OCI-LY7 (cell line): ENCODE measurements around the gene PEX7. TPM values are rescaled to one million over a fixed set of nuclear protein-coding genes. Genes with fewer than 3 reads are reported as not detected.
A peak's percentile ranks its signal among the peaks of the same experiment; 100 is the strongest.

Experiments used
- BruUV-seq: library from RNA; stranded (reverse); fragments of 400-500 nt; replicated peaks from 2 replicates; lab custom pipeline; 2021; lab: Mats Ljungman, UMichigan
- CTCF ChIA-PET: fragments of 300-600 bp; sonication (Branson Sonifier 250); formaldehyde crosslinking; loops from one replicate; lab custom pipeline; 2022; ENCODE audit warnings: antibody characterized with exemption; ENCODE audit not compliant: unreplicated experiment; lab: Charles Lee
- POLR2A ChIA-PET: fragments of 300-600 bp; sonication (Branson Sonifier 250); formaldehyde crosslinking; loops from one replicate; lab custom pipeline; 2022; ENCODE audit warnings: antibody characterized with exemption; lab: Charles Lee
- DNase-seq: peaks from one replicate; pipeline ENCODE4 v3.0.0-alpha.2; 2015; ENCODE audit warnings: low spot score
- H2AFZ ChIP-seq: fragments of 200-600 bp; sonication (generic), shearing (Covaris generic); 2 replicates; pipeline ENCODE4 v1.6.1; 2014; ENCODE audit warnings: mild to moderate bottlenecking, antibody characterized with exemption, low read length, moderate library complexity
- H3K27ac ChIP-seq: fragments of 200-600 bp; sonication (generic); 2 replicates; pipeline ENCODE4 v1.5.1; 2014; ENCODE audit warnings: mixed run types, low read depth, mild to moderate bottlenecking, moderate library complexity, low read length, inconsistent platforms; ENCODE audit not compliant: poor library complexity, severe bottlenecking
- H3K36me3 ChIP-seq: fragments of 200-600 bp; sonication (generic); 2 replicates; pipeline ENCODE4 v1.6.1; 2014; ENCODE audit warnings: mild to moderate bottlenecking, antibody characterized with exemption, low read length, moderate library complexity, mixed read lengths; ENCODE audit not compliant: insufficient read depth
- H3K4me1 ChIP-seq: fragments of 200-600 bp; sonication (generic); 2 replicates; pipeline ENCODE4 v1.5.1; 2014; ENCODE audit warnings: mild to moderate bottlenecking, low read length; ENCODE audit not compliant: insufficient read depth, poor library complexity, severe bottlenecking
- H3K4me2 ChIP-seq: fragments of 200-600 bp; sonication (generic); 2 replicates; pipeline ENCODE4 v1.6.1; 2014; ENCODE audit warnings: mild to moderate bottlenecking, low read length
- H3K4me3 ChIP-seq: fragments of 200-600 bp; sonication (generic); 2 replicates; pipeline ENCODE4 v1.5.1; 2014; ENCODE audit warnings: mild to moderate bottlenecking, low read depth, low read length; ENCODE audit not compliant: poor library complexity, severe bottlenecking
- H3K79me2 ChIP-seq: fragments of 200-600 bp; sonication (generic); 2 replicates; pipeline ENCODE4 v1.6.1; 2016; ENCODE audit warnings: low read depth, mild to moderate bottlenecking, low read length, moderate library complexity, mixed read lengths; ENCODE audit not compliant: insufficient read depth
- H3K9me2 ChIP-seq: fragments of 200-600 bp; sonication (generic); 2 replicates; pipeline ENCODE4 v1.6.1; 2016; ENCODE audit warnings: mild to moderate bottlenecking, low read length, mixed read lengths; ENCODE audit not compliant: insufficient read depth
- H3K9me3 ChIP-seq: fragments of 200-600 bp; sonication (generic); 2 replicates; pipeline ENCODE4 v1.6.1; 2014; ENCODE audit warnings: mild to moderate bottlenecking, mixed run types, low read length, mixed read lengths
- H4K20me1 ChIP-seq: fragments of 200-600 bp; sonication (generic); 2 replicates; pipeline ENCODE4 v1.6.1; 2014; ENCODE audit warnings: mild to moderate bottlenecking, antibody characterized with exemption, low read length, moderate library complexity, mixed read lengths; ENCODE audit not compliant: insufficient read depth
- EZH2phosphoT487 ChIP-seq: fragments of 200-600 bp; sonication (generic); IDR thresholded peaks from 2 replicates; pipeline ENCODE4 v1.6.1; 2018; ENCODE audit warnings: low read depth, borderline replicate concordance, mild to moderate bottlenecking, mixed run types, antibody characterized with exemption, low read length, moderate library complexity, mixed read lengths
- intact Hi-C: fragments of 100-400 bp; cut with micrococcal nuclease; formaldehyde crosslinking; loops from one replicate; pipeline ENCODE4 v1.10.0; 2022; ENCODE audit not compliant: unreplicated experiment
- total RNA-seq, 2 experiments: library from RNA; depleted of rRNA in 1 of 2; stranded (reverse); fragments of >200 nt in 1 of 2; shearing (Covaris generic) in 1 of 2; gene quantifications; 2 replicates each; pipeline ENCODE4 v1.2.3, GENCODE V29; 2014 to 2022
- TF ChIP-seq, protein P1 (sequence below): fragments of 200-600 bp; sonication (generic); conservative IDR thresholded peaks from 2 replicates; pipeline ENCODE4 v1.5.1; 2014; ENCODE audit warnings: mild to moderate bottlenecking, antibody characterized with exemption, low read length, moderate library complexity, mixed read lengths

Gene PEX7
- total RNA-seq, 2 experiments from 2014 or later: 5.8 to 8.4 TPM

DNA sequence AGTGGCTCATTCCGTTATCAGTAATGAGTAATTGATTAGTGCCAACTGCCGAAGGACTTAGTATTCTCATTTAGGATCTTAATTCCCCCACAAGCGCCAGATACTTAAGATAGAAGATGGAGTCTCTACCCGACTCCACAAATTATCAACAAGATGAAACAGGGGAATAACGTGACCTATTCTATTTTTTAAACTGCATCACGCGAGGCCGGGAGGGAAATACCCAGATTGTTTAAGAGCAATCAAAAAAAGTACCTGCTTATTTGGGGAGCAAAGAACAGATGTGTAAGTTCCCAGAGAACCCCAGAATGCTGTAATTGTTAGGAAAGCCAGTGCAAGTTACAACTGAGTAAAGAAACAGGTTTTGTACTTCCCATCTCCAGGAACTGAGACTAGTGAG is 29.0 kb upstream of the PEX7 start:
- ChIA-PET CTCF (interaction anchor here (1.5 to 2.1 kb wide), 5 partner anchors 33 to 149 kb away, joined by 5 to 68 read pairs (median 10); no protein-coding TSS in a partner anchor), POLR2A (interaction anchor here (1.3 to 9.6 kb wide), 3 partner anchors 26 to 148 kb away, joined by 3 to 156 read pairs (median 70); no protein-coding TSS in a partner anchor)
- DNase-seq: no peak
- peak overlapping the region; percentile 89 for H2AFZ ChIP-seq
- H3K4me1 ChIP-seq: peaks cover 27% of the 10 kb centered on the region
- H3K4me3 ChIP-seq: peak overlapping the region; percentile 94
- peaks cover 28% of the 10 kb centered on the region for H3K79me2 ChIP-seq
- BruUV-seq: TSS peak; percentile 65
- peak overlapping the region; percentile 86 for H3K27ac ChIP-seq
- intact Hi-C loops: loop anchor here (1.0 to 10.0 kb wide), 5 partner anchors 41 to 509 kb away; partner anchors contain the start of gene BCLAF1
- H3K9me3 ChIP-seq: no peaks in the 10 kb centered on the region
- H3K9me2 ChIP-seq: no peaks in the 10 kb centered on the region
- peak overlapping the region; percentile 89 for H3K4me2 ChIP-seq
- H3K36me3 ChIP-seq: 0 out of 2 replicates have a peak, but pooled peaks cover 5% of the 10 kb centered on the region
- no peaks in the 10 kb centered on the region for H4K20me1 ChIP-seq
- TF ChIP-seq, protein P1, sequence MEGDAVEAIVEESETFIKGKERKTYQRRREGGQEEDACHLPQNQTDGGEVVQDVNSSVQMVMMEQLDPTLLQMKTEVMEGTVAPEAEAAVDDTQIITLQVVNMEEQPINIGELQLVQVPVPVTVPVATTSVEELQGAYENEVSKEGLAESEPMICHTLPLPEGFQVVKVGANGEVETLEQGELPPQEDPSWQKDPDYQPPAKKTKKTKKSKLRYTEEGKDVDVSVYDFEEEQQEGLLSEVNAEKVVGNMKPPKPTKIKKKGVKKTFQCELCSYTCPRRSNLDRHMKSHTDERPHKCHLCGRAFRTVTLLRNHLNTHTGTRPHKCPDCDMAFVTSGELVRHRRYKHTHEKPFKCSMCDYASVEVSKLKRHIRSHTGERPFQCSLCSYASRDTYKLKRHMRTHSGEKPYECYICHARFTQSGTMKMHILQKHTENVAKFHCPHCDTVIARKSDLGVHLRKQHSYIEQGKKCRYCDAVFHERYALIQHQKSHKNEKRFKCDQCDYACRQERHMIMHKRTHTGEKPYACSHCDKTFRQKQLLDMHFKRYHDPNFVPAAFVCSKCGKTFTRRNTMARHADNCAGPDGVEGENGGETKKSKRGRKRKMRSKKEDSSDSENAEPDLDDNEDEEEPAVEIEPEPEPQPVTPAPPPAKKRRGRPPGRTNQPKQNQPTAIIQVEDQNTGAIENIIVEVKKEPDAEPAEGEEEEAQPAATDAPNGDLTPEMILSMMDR: 0 out of 2 replicates have a peak, but pooled peaks have one; percentile 8
- TF ChIP-seq EZH2phosphoT487: no peak

DNA sequence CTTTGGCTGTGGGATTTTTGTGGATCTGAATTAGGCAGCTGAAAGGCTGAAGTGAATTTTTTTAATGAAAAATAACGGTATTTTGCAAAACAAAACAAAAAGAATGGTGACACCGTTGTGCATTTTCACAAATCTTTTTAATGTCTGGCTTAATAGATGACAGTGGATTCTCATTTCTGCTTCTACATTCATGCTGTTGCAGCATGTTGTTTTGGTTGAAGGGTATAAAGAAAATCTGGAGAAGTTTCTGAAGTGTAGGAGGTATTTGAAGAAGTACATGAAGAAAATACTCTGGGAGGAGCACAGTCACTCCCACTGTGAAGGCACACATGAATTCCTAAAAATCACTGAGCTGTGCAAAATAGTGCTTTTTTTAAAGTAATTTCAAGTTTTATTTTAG is 27.0 kb upstream of the PEX7 start:
- H3K27ac ChIP-seq: no peak overlapping the region
- no peak overlapping the region for H2AFZ ChIP-seq
- H3K36me3 ChIP-seq: no peaks in the 10 kb centered on the region
- intact Hi-C loops: loop anchor here (10.0 kb wide), 1 partner anchor 511 kb away; the partner anchor contains the start of gene BCLAF1
- no peaks in the 10 kb centered on the region for H3K9me2 ChIP-seq
- no peak overlapping the region for H3K4me2 ChIP-seq
- H3K4me3 ChIP-seq: no peak overlapping the region
- POLR2A ChIA-PET: interaction anchor here (0.8 to 1.3 kb wide), 4 partner anchors 34 to 374 kb away, joined by 3 to 4 read pairs (median 3); no protein-coding TSS in a partner anchor
- no peak for DNase-seq
- H3K9me3 ChIP-seq: no peaks in the 10 kb centered on the region
- peaks cover 12% of the 10 kb centered on the region for H3K4me1 ChIP-seq
- H3K79me2 ChIP-seq: peaks cover 7% of the 10 kb centered on the region
- no TSS peak for BruUV-seq
- no peak for TF ChIP-seq EZH2phosphoT487
- TF ChIP-seq, protein P1: no peak
- CTCF ChIA-PET: no interaction called here
- H4K20me1 ChIP-seq: no peaks in the 10 kb centered on the region

DNA sequence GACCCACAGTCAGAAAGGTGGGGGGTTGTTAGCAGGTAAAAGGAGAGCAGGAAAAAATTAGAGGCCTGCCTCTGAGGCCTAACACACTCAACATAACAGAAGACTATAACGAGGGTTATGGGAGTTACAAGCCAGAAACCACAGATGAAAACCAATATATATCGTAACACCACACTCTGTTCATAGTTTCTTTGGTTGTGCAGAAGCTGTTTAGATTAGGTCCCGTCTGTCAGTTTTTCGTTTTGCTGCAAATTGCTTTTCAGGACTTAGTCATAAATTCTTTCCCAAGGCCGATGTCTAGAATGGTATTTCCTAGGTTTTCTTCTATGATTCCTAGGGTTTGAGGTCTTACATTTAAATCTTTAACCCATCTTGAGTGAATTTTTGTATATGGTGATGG is 26.4 kb upstream of the PEX7 start:
- Histone ChIP-seq H3K9me2 (no peaks in the 10 kb centered on the region), H3K4me1 (peaks cover 10% of the 10 kb centered on the region), H3K36me3 (no peaks in the 10 kb centered on the region), H3K27ac (no peak overlapping the region), H3K9me3 (no peaks in the 10 kb centered on the region), H4K20me1 (no peaks in the 10 kb centered on the region), H3K4me3 (no peak overlapping the region), H2AFZ (no peak overlapping the region), H3K79me2 (peaks cover 1% of the 10 kb centered on the region; the same call in 1 of the 2 replicates), H3K4me2 (no peak overlapping the region)
- no TSS peak for BruUV-seq
- CTCF ChIA-PET: no interaction called here
- POLR2A ChIA-PET: interaction anchor here (0.8 kb wide), 1 partner anchor 374 kb away, joined by 3 read pairs; no protein-coding TSS in a partner anchor
- no peak for TF ChIP-seq EZH2phosphoT487
- TF ChIP-seq, protein P1: no peak
- intact Hi-C loops: loop anchor here (10.0 kb wide), 1 partner anchor 511 kb away; the partner anchor contains the start of gene BCLAF1
- no peak for DNase-seq
